Measurements from ENCODE around the gene BRI3BP. TPM values are rescaled to one million over a fixed set of nuclear protein-coding genes. Genes with fewer than 3 reads are reported as not detected.
"Not testable (repeated sequence)": the region's sequence is repeated elsewhere in the genome, so short reads cannot be mapped to it uniquely, and the experiment has no call there.

The BRI3BP gene
- total RNA-seq, 1 experiment from 2014 or later, result 19.4 TPM

GRCh38 chr12:125071456-125071855 lies 78.0 kb downstream of the BRI3BP start:
- ChIA-PET CTCF (no interaction called here), POLR2A (ENCODE audit: unreplicated experiment) (no interaction called here)
- Histone ChIP-seq H3K79me2 (ENCODE audit: low read depth) (peaks cover 9% of the 10 kb centered on the region), H4K20me1 (ENCODE audit: insufficient read depth) (no peaks in the 10 kb centered on the region), H3K36me3 (ENCODE audit: low read depth) (no peaks in the 10 kb centered on the region; the same call in 1 of the 2 replicates), H3F3A (ENCODE audit: insufficient read depth, low read depth) (no peaks in the 10 kb centered on the region), H3K4me2 (no peak overlapping the region), H3K27me3 (ENCODE audit: insufficient read depth, low read depth) (no peaks in the 10 kb centered on the region), H2AFZ (no peak overlapping the region), H3K4me3 (no peak overlapping the region), H3K4me1 (replicated peaks; ENCODE audit: insufficient read depth) (0 out of 2 replicates have a peak, but pooled peaks cover 6% of the 10 kb centered on the region), H3K9me3 (ENCODE audit: insufficient read depth, low read depth) (no peaks in the 10 kb centered on the region), H3K9me2 (ENCODE audit: insufficient read depth) (no peaks in the 10 kb centered on the region), H3K27ac (no peak overlapping the region)
- DNase-seq, result no peak
- TF ChIP-seq CTCF (conservative IDR thresholded peaks at IDR 0.05) (no peak), EZH2 (IDR thresholded peaks at IDR 0.05; ENCODE audit: low read depth) (no peak)
- no TSS peak for BruUV-seq (replicated peaks)
- intact Hi-C loops (cut with micrococcal nuclease; ENCODE audit: unreplicated experiment), result no loop called here

- Histone ChIP-seq H3K79me2 (ENCODE audit: low read depth) (no peaks in the 10 kb centered on the region; the same call in 1 of the 2 replicates), H3K4me1 (replicated peaks; ENCODE audit: insufficient read depth) (no peaks in the 10 kb centered on the region), H3F3A (ENCODE audit: insufficient read depth, low read depth) (no peaks in the 10 kb centered on the region), H4K20me1 (ENCODE audit: insufficient read depth) (no peaks in the 10 kb centered on the region), H3K27ac (no peak overlapping the region), H3K4me3 (no peak overlapping the region), H3K9me3 (ENCODE audit: insufficient read depth, low read depth) (no peaks in the 10 kb centered on the region), H3K36me3 (ENCODE audit: low read depth) (no peaks in the 10 kb centered on the region; the same call in 1 of the 2 replicates), H3K27me3 (ENCODE audit: insufficient read depth, low read depth) (no peaks in the 10 kb centered on the region), H3K9me2 (ENCODE audit: insufficient read depth) (no peaks in the 10 kb centered on the region), H2AFZ (no peak overlapping the region), H3K4me2 (no peak overlapping the region)
- ChIA-PET CTCF (no interaction called here), POLR2A (ENCODE audit: unreplicated experiment) (no interaction called here)
- intact Hi-C loops (cut with micrococcal nuclease; ENCODE audit: unreplicated experiment), result no loop called here
- no TSS peak for BruUV-seq (replicated peaks)
- TF ChIP-seq EZH2 (IDR thresholded peaks at IDR 0.05; ENCODE audit: low read depth) (no peak), CTCF (conservative IDR thresholded peaks at IDR 0.05) (no peak)
- DNase-seq, result no peak
These were observed 79.1 kb downstream of the BRI3BP start for GRCh38 chr12:125072496-125072895.

GRCh38 chr12:125074294-125074693 lies 80.8 kb downstream of the BRI3BP start:
- H3F3A ChIP-seq (ENCODE audit: insufficient read depth, low read depth); DNase-seq; CTCF ChIA-PET; H3K27me3 ChIP-seq (ENCODE audit: insufficient read depth, low read depth); H3K4me3 ChIP-seq; H2AFZ ChIP-seq; H3K9me3 ChIP-seq (ENCODE audit: insufficient read depth, low read depth); H3K36me3 ChIP-seq (ENCODE audit: low read depth); POLR2A ChIA-PET (ENCODE audit: unreplicated experiment); H3K4me2 ChIP-seq; intact Hi-C loops (cut with micrococcal nuclease; ENCODE audit: unreplicated experiment); H3K4me1 ChIP-seq (replicated peaks; ENCODE audit: insufficient read depth); H3K79me2 ChIP-seq (ENCODE audit: low read depth); H3K9me2 ChIP-seq (ENCODE audit: insufficient read depth); H4K20me1 ChIP-seq (ENCODE audit: insufficient read depth); BruUV-seq (replicated peaks); H3K27ac ChIP-seq: not testable (repeated sequence)

GRCh38 chr12:125076103-125076502 lies 82.7 kb downstream of the BRI3BP start:
- no peaks in the 10 kb centered on the region for H3K79me2 ChIP-seq (ENCODE audit: low read depth)
- no peaks in the 10 kb centered on the region for H4K20me1 ChIP-seq (ENCODE audit: insufficient read depth)
- ChIA-PET POLR2A (ENCODE audit: unreplicated experiment) (interaction anchor here (0.7 kb wide), 1 partner anchor 17 kb away, joined by 3 read pairs; no protein-coding TSS in a partner anchor), CTCF (no interaction called here)
- TF ChIP-seq CTCF (conservative IDR thresholded peaks at IDR 0.05) (no peak), EZH2 (IDR thresholded peaks at IDR 0.05; ENCODE audit: low read depth) (no peak)
- no peak overlapping the region for H3K4me3 ChIP-seq
- H2AFZ ChIP-seq, result no peak overlapping the region
- no TSS peak for BruUV-seq (replicated peaks)
- H3F3A ChIP-seq (ENCODE audit: insufficient read depth, low read depth), result peaks cover 17% of the 10 kb centered on the region
- no peak overlapping the region for H3K27ac ChIP-seq
- no peaks in the 10 kb centered on the region for H3K9me2 ChIP-seq (ENCODE audit: insufficient read depth)
- H3K4me2 ChIP-seq, result no peak overlapping the region
- H3K36me3 ChIP-seq (ENCODE audit: low read depth), result no peaks in the 10 kb centered on the region; the same call in 1 of the 2 replicates
- H3K4me1 ChIP-seq (replicated peaks; ENCODE audit: insufficient read depth), result peaks cover 13% of the 10 kb centered on the region
- intact Hi-C loops (cut with micrococcal nuclease; ENCODE audit: unreplicated experiment), result no loop called here
- DNase-seq, result no peak
- no peaks in the 10 kb centered on the region for H3K9me3 ChIP-seq (ENCODE audit: insufficient read depth, low read depth)
- H3K27me3 ChIP-seq (ENCODE audit: insufficient read depth, low read depth), result no peaks in the 10 kb centered on the region
